Thoracic aorta (tissue), 2 donors: Measurements from ENCODE around the gene KPNB1. TPM values are rescaled to one million over a fixed set of nuclear protein-coding genes. Genes with fewer than 3 reads are reported as not detected.
A peak's percentile ranks its signal among the peaks of the same experiment; 100 is the strongest.

Source experiments
- ATAC-seq: fragments of 150-250 bp; one replicate; pipeline ENCODE4 v1.8.0; 2017; ENCODE audit warnings: low read depth; ENCODE audit not compliant: insufficient number of reproducible peaks, low FRiP score
- DNase-seq: peaks from one replicate; pipeline ENCODE4 v3.0.0-alpha.2; 2020; ENCODE audit warnings: low spot score
- H3K27ac ChIP-seq, 2 donors: fragments of 200-600 bp; sonication (generic); 1 replicate in 1 of 2; 2 replicates in 1 of 2; pipeline ENCODE4 v1.5.1; 2016; ENCODE audit warnings: mild to moderate bottlenecking in 2 of 2, moderate library complexity in 2 of 2
- H3K27me3 ChIP-seq: fragments of 200-600 bp; sonication (generic); replicated peaks from 2 replicates; pipeline ENCODE4 v1.6.0; 2016; ENCODE audit warnings: mild to moderate bottlenecking; ENCODE audit not compliant: insufficient read depth
- H3K36me3 ChIP-seq: fragments of 200-600 bp; sonication (generic); one replicate; pipeline ENCODE4 v1.5.1; 2016
- H3K4me1 ChIP-seq, 2 donors: fragments of 200-600 bp; sonication (generic); 1 replicate in 1 of 2; 2 replicates in 1 of 2; pipeline versions ENCODE4 v1.5.1 to v1.6.0; 2016; ENCODE audit warnings: low read depth in 2 of 2, mild to moderate bottlenecking in 1 of 2; ENCODE audit not compliant: control insufficient read depth in 1 of 2
- H3K4me3 ChIP-seq: fragments of 200-600 bp; sonication (generic); 2 replicates; pipeline ENCODE4 v1.5.1; 2016; ENCODE audit warnings: mild to moderate bottlenecking
- H3K9me3 ChIP-seq: fragments of 200-600 bp; sonication (generic); 2 replicates; pipeline ENCODE4 v1.5.1; 2016
- CTCF ChIP-seq: fragments of 200-600 bp; sonication (generic); IDR thresholded peaks from one replicate; pipeline ENCODE4 v1.5.1; 2019; ENCODE audit warnings: antibody characterized with exemption
- total RNA-seq, 2 donors: library from RNA; depleted of rRNA; stranded (reverse); fragments of >200 nt; gene quantifications; one replicate each; pipeline versions ENCODE4 v1.1.0 to v1.2.3, GENCODE V29; 2016

Gene KPNB1
- total RNA-seq, 2 donors from 2014 or later, result 199 to 223 TPM

- TF ChIP-seq CTCF, result no peak
- H3K27ac ChIP-seq, result no peak overlapping the region
- no peak for ATAC-seq
- no peak overlapping the region for H3K4me3 ChIP-seq
- no peaks in the 10 kb centered on the region for H3K27me3 ChIP-seq
- DNase-seq, result no peak
- H3K9me3 ChIP-seq, result no peaks in the 10 kb centered on the region
- H3K36me3 ChIP-seq, result peaks cover 11% of the 10 kb centered on the region
- peaks cover 2% of the 10 kb centered on the region in 2 donors for H3K4me1 ChIP-seq
Measured at GRCh38 chr17:47687748-47688147, 38.0 kb downstream of the KPNB1 start.

- Histone ChIP-seq H3K27me3 (no peaks in the 10 kb centered on the region), H3K4me1 (peaks cover 8 to 14% of the 10 kb centered on the region in 2 donors), H3K9me3 (no peaks in the 10 kb centered on the region), H3K4me3 (no peak overlapping the region), H3K36me3 (peaks cover 3% of the 10 kb centered on the region), H3K27ac (no peak overlapping the region)
- ATAC-seq, result no peak
- DNase-seq, result no peak
- no peak for TF ChIP-seq CTCF
Measured at GRCh38 chr17:47690121-47690520, 40.4 kb downstream of the KPNB1 start.

GRCh38 chr17:47692137-47692894, 42.6 kb downstream of the KPNB1 start:
- Histone ChIP-seq H3K36me3 (no peaks in the 10 kb centered on the region), H3K27me3 (no peaks in the 10 kb centered on the region), H3K9me3 (no peaks in the 10 kb centered on the region), H3K4me3 (no peak overlapping the region), H3K4me1 (peaks cover 17 to 23% of the 10 kb centered on the region in 2 donors), H3K27ac (no peak overlapping the region)
- ATAC-seq (no peak), DNase-seq (no peak)
- no peak for TF ChIP-seq CTCF

GRCh38 chr17:47692895-47693730, 43.4 kb downstream of the KPNB1 start:
- Histone ChIP-seq H3K27me3 (no peaks in the 10 kb centered on the region), H3K4me1 (peaks cover 17 to 23% of the 10 kb centered on the region in 2 donors), H3K36me3 (no peaks in the 10 kb centered on the region), H3K27ac (peak overlapping the region in 1 of 2 donors; percentile 30), H3K4me3 (peak overlapping the region; percentile 100), H3K9me3 (no peaks in the 10 kb centered on the region)
- no peak for TF ChIP-seq CTCF
- DNase-seq, result no peak
- ATAC-seq, result no peak
